HepG2 (cell line): ENCODE measurements around the gene CIART. TPM values are rescaled to one million over a fixed set of nuclear protein-coding genes. Genes with fewer than 3 reads are reported as not detected.
A peak's percentile ranks its signal among the peaks of the same experiment; 100 is the strongest.

Experiments
- ARID2 ChIP-seq: sonication (generic); formaldehyde crosslinking; IDR thresholded peaks from 2 replicates; pipeline ENCODE4 v1.8.1; 2022; ENCODE audit warnings: mild to moderate bottlenecking, missing genetic modification reagents, borderline replicate concordance
- ELF4 ChIP-seq: sonication (generic); formaldehyde crosslinking; IDR thresholded peaks from 2 replicates; pipeline ENCODE4 v1.5.0; 2020; ENCODE audit warnings: missing genetic modification reagents, mild to moderate bottlenecking, moderate library complexity, borderline replicate concordance
- HNRNPK ChIP-seq: fragments of 200-400 bp; formaldehyde crosslinking; IDR thresholded peaks from 2 replicates; pipeline ENCODE4 v1.6.1; 2018; ENCODE audit warnings: low read length, low read depth, moderate library complexity, mild to moderate bottlenecking; ENCODE audit not compliant: poor library complexity, severe bottlenecking
- KAT8 ChIP-seq: IDR thresholded peaks from 2 replicates; pipeline ENCODE4 v1.6.1; 2016; ENCODE audit warnings: missing genetic modification reagents, missing compliant biosample characterization
- KDM4B ChIP-seq: sonication (generic); formaldehyde crosslinking; IDR thresholded peaks from 2 replicates; pipeline ENCODE4 v1.4.0; 2020; ENCODE audit warnings: missing genetic modification reagents
- MED8 ChIP-seq: sonication (generic); formaldehyde crosslinking; IDR thresholded peaks from 2 replicates; pipeline ENCODE4 v1.8.1; 2023; ENCODE audit warnings: mild to moderate bottlenecking, missing genetic modification reagents; ENCODE audit not compliant: insufficient replicate concordance
- PHB2 ChIP-seq: fragments of 450-650 bp; IDR thresholded peaks from 2 replicates; pipeline ENCODE4 v1.6.1; 2018; ENCODE audit not compliant: partially characterized antibody
- PRPF4 ChIP-seq: fragments of 200-400 bp; formaldehyde crosslinking; IDR thresholded peaks from 2 replicates; pipeline ENCODE4 v1.6.1; 2016; ENCODE audit warnings: low read length, low read depth; ENCODE audit not compliant: poor library complexity, severe bottlenecking
- RAD51 ChIP-seq: fragments of 450-650 bp; IDR thresholded peaks from 2 replicates; pipeline ENCODE4 v1.6.1; 2016; ENCODE audit warnings: borderline replicate concordance
- ZBTB8A ChIP-seq: sonication (generic); formaldehyde crosslinking; IDR thresholded peaks from 2 replicates; pipeline ENCODE4 v1.4.0; 2020; ENCODE audit warnings: mild to moderate bottlenecking, low read depth, missing genetic modification reagents, borderline replicate concordance
- ZNF17 ChIP-seq: sonication (generic); formaldehyde crosslinking; IDR thresholded peaks from 2 replicates; pipeline ENCODE4 v1.5.0; 2020; ENCODE audit warnings: mild to moderate bottlenecking, missing genetic modification reagents
- ZNF549 ChIP-seq: sonication (generic); formaldehyde crosslinking; IDR thresholded peaks from 2 replicates; pipeline ENCODE4 v1.5.0; 2020; ENCODE audit warnings: missing genetic modification reagents
- ZNF768 ChIP-seq: sonication (generic); formaldehyde crosslinking; IDR thresholded peaks from 2 replicates; pipeline ENCODE4 v1.4.0; 2020; ENCODE audit warnings: missing genetic modification reagents
- ZSCAN25 ChIP-seq: sonication (generic); formaldehyde crosslinking; IDR thresholded peaks from 2 replicates; pipeline ENCODE4 v1.8.0; 2022; ENCODE audit warnings: mild to moderate bottlenecking, missing genetic modification reagents
- polyA plus RNA-seq, 8 experiments: library from polyadenylated mRNA; depleted of rRNA in 3 of 8; stranded (reverse) in 7 of 8; unstranded in 1 of 8; fragments of >200 nt; fragmentation: Illumina TruSeq in 4 of 8; extraction: Trizol in 4 of 8; gene quantifications; 2 replicates each; pipeline versions ENCODE4 v1.2.1 to v1.2.3, GENCODE V29; 2011 to 2016; ENCODE audit warnings: low read depth in 4 of 8, missing spikeins in 1 of 8, mixed read lengths in 1 of 8; ENCODE audit not compliant: insufficient read depth in 1 of 8
- total RNA-seq, 5 experiments: library from RNA; depleted of rRNA; stranded (reverse); fragments of >200 nt; fragmentation: Illumina TruSeq; extraction: Trizol; gene quantifications; 2 replicates each; pipeline ENCODE4 v1.2.3, GENCODE V29; 2016; ENCODE audit warnings: low read depth in 1 of 5
- TF ChIP-seq, protein P1 (sequence below): sonication (generic); formaldehyde crosslinking; IDR thresholded peaks from 2 replicates; pipeline ENCODE4 v1.5.0; 2020; ENCODE audit warnings: missing genetic modification reagents
- TF ChIP-seq, protein P2 (sequence below): sonication (generic); formaldehyde crosslinking; IDR thresholded peaks from 2 replicates; pipeline ENCODE4 v1.5.1; 2020; ENCODE audit warnings: mild to moderate bottlenecking, missing genetic modification reagents, moderate library complexity
- TF ChIP-seq, protein P3 (sequence below), 2 experiments: sonication (generic) in 1 of 2; formaldehyde crosslinking in 1 of 2; IDR thresholded peaks; 2 replicates each; pipeline versions ENCODE4 v1.6.1 to v1.9.0; 2014 to 2022; ENCODE audit warnings: antibody characterized with exemption in 1 of 2, borderline replicate concordance in 1 of 2, inconsistent platforms in 1 of 2, low read depth in 1 of 2, missing genetic modification reagents in 1 of 2
- TF ChIP-seq, protein P4 (sequence below): sonication (generic); formaldehyde crosslinking; IDR thresholded peaks from 2 replicates; pipeline ENCODE4 v1.4.0; 2020; ENCODE audit warnings: mild to moderate bottlenecking, missing genetic modification reagents

CIART gene
- total and polyA plus RNA-seq, 2 of the 13 experiments (the other 11 are each of a cell fraction or from before 2014, with no cell fraction given), result 0.58 TPM; not detected in 1

DNA sequence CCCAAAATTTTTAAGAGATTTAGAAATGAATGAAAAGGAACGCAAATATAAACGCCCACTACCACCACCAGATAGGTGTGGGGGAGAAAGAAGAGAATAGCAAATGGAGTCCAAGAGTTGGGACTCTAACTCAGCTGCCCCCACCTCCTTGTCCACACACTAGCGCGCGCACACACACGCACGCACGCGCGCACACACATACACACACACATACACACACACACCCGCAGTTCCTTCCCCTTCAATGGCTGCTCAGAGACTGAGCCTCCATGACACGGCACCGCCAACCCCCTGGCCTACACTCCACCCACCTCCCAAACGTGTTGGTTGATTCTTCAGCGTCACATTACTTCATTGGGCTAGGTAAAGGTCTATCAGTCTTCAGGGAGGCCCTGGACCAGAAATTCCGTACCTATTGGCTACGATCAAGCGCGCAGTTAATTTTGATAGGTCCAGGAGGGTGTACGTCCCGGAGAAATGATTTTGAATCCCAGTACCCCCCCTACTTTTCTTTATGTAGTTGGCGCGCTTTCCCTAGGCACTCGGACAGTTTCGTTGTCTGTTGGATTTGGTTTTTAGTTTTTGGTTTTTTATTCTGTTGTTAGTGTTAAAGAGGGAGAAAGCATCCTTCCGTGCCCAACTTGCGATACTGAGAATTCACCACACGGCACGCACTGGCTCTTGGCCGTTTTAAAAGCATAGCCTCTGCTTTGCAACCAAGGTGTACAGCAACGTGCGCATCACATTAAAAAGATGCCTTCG is 46.3 kb upstream of the CIART start, which contains the start of gene ANP32E (continued):
- TF ChIP-seq, protein P1, sequence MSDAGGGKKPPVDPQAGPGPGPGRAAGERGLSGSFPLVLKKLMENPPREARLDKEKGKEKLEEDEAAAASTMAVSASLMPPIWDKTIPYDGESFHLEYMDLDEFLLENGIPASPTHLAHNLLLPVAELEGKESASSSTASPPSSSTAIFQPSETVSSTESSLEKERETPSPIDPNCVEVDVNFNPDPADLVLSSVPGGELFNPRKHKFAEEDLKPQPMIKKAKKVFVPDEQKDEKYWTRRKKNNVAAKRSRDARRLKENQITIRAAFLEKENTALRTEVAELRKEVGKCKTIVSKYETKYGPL, result no peak
- TF ChIP-seq PRPF4 (no peak), PHB2 (no peak), MED8 (CRISPR knock-in tag) (peak; percentile 98), ZNF17 (CRISPR knock-in tag) (no peak), ZBTB8A (0 out of 2 replicates have a peak, but pooled peaks have one; percentile 65), ELF4 (CRISPR knock-in tag) (no peak), ZNF768 (CRISPR knock-in tag) (peak; percentile 52; the same call in 1 of the 2 replicates), KDM4B (CRISPR knock-in tag) (peak; percentile 16; the same call in 1 of the 2 replicates), ZNF549 (no peak), HNRNPK (no peak), ZSCAN25 (CRISPR knock-in tag) (peak; percentile 73; the same call in 1 of the 2 replicates), ARID2 (no peak), KAT8 (peak; percentile 76), RAD51 (0 out of 2 replicates have a peak, but pooled peaks have one; percentile 3)
- TF ChIP-seq, protein P2, sequence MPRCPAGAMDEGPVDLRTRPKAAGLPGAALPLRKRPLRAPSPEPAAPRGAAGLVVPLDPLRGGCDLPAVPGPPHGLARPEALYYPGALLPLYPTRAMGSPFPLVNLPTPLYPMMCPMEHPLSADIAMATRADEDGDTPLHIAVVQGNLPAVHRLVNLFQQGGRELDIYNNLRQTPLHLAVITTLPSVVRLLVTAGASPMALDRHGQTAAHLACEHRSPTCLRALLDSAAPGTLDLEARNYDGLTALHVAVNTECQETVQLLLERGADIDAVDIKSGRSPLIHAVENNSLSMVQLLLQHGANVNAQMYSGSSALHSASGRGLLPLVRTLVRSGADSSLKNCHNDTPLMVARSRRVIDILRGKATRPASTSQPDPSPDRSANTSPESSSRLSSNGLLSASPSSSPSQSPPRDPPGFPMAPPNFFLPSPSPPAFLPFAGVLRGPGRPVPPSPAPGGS (CRISPR knock-in tag), result no peak; the same call in 1 of the 2 replicates
- TF ChIP-seq, protein P3, sequence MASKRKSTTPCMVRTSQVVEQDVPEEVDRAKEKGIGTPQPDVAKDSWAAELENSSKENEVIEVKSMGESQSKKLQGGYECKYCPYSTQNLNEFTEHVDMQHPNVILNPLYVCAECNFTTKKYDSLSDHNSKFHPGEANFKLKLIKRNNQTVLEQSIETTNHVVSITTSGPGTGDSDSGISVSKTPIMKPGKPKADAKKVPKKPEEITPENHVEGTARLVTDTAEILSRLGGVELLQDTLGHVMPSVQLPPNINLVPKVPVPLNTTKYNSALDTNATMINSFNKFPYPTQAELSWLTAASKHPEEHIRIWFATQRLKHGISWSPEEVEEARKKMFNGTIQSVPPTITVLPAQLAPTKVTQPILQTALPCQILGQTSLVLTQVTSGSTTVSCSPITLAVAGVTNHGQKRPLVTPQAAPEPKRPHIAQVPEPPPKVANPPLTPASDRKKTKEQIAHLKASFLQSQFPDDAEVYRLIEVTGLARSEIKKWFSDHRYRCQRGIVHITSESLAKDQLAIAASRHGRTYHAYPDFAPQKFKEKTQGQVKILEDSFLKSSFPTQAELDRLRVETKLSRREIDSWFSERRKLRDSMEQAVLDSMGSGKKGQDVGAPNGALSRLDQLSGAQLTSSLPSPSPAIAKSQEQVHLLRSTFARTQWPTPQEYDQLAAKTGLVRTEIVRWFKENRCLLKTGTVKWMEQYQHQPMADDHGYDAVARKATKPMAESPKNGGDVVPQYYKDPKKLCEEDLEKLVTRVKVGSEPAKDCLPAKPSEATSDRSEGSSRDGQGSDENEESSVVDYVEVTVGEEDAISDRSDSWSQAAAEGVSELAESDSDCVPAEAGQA (IDR thresholded peaks at IDR 0.05; ENCODE audit: low read depth), result peak; percentile 91
- TF ChIP-seq, protein P3 (CRISPR knock-in tag; IDR thresholded peaks at IDR 0.05; ENCODE audit: borderline replicate concordance), result 0 out of 2 replicates have a peak, but pooled peaks have one; percentile 53
- TF ChIP-seq, protein P4, sequence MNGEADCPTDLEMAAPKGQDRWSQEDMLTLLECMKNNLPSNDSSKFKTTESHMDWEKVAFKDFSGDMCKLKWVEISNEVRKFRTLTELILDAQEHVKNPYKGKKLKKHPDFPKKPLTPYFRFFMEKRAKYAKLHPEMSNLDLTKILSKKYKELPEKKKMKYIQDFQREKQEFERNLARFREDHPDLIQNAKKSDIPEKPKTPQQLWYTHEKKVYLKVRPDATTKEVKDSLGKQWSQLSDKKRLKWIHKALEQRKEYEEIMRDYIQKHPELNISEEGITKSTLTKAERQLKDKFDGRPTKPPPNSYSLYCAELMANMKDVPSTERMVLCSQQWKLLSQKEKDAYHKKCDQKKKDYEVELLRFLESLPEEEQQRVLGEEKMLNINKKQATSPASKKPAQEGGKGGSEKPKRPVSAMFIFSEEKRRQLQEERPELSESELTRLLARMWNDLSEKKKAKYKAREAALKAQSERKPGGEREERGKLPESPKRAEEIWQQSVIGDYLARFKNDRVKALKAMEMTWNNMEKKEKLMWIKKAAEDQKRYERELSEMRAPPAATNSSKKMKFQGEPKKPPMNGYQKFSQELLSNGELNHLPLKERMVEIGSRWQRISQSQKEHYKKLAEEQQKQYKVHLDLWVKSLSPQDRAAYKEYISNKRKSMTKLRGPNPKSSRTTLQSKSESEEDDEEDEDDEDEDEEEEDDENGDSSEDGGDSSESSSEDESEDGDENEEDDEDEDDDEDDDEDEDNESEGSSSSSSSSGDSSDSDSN, result peak; percentile 71
